HL-60 (cell line): ENCODE data around the gene GLCE.

Experiments used
- POLR2AphosphoS5 ChIP-seq: IDR thresholded peaks from 2 replicates; pipeline ENCODE4 v1.6.1; 2012; ENCODE audit warnings: low read depth
- SPI1 ChIP-seq: IDR thresholded peaks from 2 replicates; pipeline ENCODE4 v1.6.1; 2012; ENCODE audit warnings: low read depth, mild to moderate bottlenecking, borderline replicate concordance
- TF ChIP-seq, protein P1 (sequence below): IDR thresholded peaks from one replicate; pipeline ENCODE4 v1.5.1; 2011; ENCODE audit warnings: low read length, control low read depth, inconsistent platforms; ENCODE audit not compliant: insufficient read depth
- TF ChIP-seq, protein P2 (sequence below): IDR thresholded peaks from 2 replicates; pipeline ENCODE4 v1.6.1; 2012; ENCODE audit warnings: low read depth; ENCODE audit not compliant: insufficient replicate concordance

DNA sequence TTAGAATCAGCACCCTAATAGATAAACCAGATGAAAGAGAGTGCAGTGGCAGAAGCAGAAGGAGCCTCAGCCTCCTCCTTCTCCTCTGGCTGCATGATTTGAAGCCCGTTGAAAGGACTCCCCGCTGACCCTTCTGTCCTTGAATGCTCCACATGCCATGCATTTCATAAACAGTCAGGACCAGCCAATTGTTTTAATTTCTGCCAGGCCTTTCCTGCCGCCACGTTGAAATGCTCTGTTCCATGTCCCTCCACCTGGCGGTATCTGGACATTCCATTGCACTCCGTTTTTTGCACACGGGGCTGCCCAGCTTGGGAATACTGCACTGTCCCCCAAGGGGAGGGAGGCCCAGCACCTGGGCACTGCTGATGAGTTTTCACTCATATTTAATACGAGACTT, 35.2 kb upstream of the GLCE start:
- no peak for TF ChIP-seq POLR2AphosphoS5
- TF ChIP-seq, protein P1, sequence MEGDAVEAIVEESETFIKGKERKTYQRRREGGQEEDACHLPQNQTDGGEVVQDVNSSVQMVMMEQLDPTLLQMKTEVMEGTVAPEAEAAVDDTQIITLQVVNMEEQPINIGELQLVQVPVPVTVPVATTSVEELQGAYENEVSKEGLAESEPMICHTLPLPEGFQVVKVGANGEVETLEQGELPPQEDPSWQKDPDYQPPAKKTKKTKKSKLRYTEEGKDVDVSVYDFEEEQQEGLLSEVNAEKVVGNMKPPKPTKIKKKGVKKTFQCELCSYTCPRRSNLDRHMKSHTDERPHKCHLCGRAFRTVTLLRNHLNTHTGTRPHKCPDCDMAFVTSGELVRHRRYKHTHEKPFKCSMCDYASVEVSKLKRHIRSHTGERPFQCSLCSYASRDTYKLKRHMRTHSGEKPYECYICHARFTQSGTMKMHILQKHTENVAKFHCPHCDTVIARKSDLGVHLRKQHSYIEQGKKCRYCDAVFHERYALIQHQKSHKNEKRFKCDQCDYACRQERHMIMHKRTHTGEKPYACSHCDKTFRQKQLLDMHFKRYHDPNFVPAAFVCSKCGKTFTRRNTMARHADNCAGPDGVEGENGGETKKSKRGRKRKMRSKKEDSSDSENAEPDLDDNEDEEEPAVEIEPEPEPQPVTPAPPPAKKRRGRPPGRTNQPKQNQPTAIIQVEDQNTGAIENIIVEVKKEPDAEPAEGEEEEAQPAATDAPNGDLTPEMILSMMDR = no peak
- TF ChIP-seq, protein P2, sequence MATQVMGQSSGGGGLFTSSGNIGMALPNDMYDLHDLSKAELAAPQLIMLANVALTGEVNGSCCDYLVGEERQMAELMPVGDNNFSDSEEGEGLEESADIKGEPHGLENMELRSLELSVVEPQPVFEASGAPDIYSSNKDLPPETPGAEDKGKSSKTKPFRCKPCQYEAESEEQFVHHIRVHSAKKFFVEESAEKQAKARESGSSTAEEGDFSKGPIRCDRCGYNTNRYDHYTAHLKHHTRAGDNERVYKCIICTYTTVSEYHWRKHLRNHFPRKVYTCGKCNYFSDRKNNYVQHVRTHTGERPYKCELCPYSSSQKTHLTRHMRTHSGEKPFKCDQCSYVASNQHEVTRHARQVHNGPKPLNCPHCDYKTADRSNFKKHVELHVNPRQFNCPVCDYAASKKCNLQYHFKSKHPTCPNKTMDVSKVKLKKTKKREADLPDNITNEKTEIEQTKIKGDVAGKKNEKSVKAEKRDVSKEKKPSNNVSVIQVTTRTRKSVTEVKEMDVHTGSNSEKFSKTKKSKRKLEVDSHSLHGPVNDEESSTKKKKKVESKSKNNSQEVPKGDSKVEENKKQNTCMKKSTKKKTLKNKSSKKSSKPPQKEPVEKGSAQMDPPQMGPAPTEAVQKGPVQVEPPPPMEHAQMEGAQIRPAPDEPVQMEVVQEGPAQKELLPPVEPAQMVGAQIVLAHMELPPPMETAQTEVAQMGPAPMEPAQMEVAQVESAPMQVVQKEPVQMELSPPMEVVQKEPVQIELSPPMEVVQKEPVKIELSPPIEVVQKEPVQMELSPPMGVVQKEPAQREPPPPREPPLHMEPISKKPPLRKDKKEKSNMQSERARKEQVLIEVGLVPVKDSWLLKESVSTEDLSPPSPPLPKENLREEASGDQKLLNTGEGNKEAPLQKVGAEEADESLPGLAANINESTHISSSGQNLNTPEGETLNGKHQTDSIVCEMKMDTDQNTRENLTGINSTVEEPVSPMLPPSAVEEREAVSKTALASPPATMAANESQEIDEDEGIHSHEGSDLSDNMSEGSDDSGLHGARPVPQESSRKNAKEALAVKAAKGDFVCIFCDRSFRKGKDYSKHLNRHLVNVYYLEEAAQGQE = no peak
- TF ChIP-seq SPI1 = no peak
